GM10266 (cell line): ENCODE measurements around the gene PTPRN2.

Source experiments
- DNase-seq: peaks from one replicate; pipeline ENCODE4 v3.0.0; 2012; ENCODE audit errors: extremely low spot score
- TF ChIP-seq, protein P1 (sequence below): IDR thresholded peaks from 2 replicates; pipeline ENCODE4 v1.5.1; 2012; ENCODE audit warnings: mild to moderate bottlenecking, low read depth; ENCODE audit not compliant: control insufficient read depth, insufficient read depth; ENCODE audit errors: missing control alignments

The PTPRN2 gene

DNA sequence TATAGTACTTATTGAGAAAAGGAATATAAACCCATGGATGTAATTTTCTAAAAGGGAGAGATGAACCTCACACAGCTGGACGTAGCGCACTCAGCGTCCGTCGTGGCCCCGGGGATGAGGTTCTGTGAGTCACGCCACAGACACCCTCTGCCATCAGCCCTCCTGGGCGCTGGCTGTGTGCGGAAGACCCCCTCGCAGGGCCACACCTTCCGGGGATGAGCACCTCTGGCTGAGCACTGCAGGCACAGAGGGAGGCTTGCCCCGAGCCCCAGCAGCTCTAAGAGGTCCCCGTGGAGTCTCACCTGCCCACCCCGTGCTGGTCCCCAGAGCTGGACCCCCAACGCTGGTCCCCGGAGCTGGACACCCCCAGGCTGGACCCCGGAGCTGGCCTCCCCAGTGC, 215.8 kb downstream of the PTPRN2 start:
- no peak for DNase-seq
- TF ChIP-seq, protein P1, sequence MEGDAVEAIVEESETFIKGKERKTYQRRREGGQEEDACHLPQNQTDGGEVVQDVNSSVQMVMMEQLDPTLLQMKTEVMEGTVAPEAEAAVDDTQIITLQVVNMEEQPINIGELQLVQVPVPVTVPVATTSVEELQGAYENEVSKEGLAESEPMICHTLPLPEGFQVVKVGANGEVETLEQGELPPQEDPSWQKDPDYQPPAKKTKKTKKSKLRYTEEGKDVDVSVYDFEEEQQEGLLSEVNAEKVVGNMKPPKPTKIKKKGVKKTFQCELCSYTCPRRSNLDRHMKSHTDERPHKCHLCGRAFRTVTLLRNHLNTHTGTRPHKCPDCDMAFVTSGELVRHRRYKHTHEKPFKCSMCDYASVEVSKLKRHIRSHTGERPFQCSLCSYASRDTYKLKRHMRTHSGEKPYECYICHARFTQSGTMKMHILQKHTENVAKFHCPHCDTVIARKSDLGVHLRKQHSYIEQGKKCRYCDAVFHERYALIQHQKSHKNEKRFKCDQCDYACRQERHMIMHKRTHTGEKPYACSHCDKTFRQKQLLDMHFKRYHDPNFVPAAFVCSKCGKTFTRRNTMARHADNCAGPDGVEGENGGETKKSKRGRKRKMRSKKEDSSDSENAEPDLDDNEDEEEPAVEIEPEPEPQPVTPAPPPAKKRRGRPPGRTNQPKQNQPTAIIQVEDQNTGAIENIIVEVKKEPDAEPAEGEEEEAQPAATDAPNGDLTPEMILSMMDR, result no peak

DNA sequence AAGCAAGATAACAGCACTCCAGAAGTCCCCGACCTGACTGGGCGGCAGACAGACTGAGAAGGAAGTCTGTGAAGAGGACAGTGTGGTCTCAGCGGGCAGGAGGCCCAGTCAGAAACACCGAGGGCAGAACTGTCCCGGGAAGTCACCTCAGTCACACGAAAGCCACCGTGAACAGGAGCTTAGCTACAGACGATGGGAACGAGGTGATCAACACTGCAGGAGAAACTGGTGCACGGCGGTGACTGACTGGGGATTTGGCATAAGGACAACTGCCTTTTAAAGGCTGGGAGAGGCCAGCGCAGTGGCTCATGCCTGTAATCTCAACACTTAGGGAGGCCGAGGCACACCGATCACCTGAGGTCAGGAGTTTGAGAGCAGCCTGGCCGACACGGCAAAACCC, 217.8 kb downstream of the PTPRN2 start:
- no peak for DNase-seq
- TF ChIP-seq, protein P1, result no peak

DNA sequence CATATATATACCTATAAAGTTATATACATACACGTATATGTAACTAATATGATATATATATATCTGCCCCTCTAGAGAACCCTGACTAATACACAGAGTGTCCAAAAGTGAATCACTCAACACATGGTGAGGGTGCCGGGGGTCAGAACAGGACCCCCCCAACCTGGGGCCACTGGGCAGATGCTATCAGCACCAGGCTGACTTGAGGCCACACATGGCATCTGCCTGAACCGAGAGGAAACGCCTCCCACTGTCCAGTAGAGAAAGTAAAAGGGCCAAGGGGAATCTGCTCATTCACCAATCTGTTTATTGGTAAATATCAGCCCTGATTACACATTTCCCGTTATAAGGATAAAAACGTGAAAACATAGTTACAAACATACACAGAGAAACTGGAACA, 218.3 kb downstream of the PTPRN2 start:
- DNase-seq, result no peak
- TF ChIP-seq, protein P1, result no peak

DNA sequence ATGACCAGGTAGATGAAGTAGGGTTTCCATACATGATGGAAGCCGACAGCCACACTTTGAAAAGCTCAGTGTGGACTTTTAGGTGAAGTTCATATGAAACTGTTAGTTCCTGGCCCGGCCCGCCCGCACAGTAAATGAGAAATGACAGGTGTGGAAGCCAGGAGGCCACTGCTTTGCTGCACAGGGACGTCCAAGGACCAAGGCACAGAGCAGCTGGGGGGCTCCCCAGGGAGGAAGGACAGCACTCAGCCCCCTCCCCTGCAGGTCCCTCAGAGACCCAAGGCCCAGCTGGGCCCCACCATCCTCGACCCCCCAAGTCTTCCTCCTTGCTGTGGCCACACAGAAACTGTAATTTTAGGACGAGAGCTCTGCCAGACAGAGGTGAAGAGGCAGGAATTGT, 219.2 kb downstream of the PTPRN2 start:
- TF ChIP-seq, protein P1, result no peak
- no peak for DNase-seq

DNA sequence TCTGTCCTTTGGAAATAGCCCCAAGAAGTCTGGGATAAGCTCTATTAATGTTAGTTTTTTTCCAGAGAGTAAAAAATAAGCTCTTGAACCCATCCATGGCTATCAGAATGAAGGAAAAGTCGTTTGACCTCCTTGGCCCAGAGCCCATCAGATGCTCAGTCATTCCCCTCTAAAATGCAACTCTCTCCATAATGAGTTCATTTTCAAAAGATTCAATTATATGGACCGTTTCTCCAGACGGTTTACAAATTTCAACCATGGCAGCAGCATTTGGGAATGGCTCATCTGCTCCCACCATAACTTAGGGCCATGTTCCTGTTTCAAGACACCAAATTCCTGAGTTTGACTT, 220.0 kb downstream of the PTPRN2 start:
- DNase-seq, result no peak

DNA sequence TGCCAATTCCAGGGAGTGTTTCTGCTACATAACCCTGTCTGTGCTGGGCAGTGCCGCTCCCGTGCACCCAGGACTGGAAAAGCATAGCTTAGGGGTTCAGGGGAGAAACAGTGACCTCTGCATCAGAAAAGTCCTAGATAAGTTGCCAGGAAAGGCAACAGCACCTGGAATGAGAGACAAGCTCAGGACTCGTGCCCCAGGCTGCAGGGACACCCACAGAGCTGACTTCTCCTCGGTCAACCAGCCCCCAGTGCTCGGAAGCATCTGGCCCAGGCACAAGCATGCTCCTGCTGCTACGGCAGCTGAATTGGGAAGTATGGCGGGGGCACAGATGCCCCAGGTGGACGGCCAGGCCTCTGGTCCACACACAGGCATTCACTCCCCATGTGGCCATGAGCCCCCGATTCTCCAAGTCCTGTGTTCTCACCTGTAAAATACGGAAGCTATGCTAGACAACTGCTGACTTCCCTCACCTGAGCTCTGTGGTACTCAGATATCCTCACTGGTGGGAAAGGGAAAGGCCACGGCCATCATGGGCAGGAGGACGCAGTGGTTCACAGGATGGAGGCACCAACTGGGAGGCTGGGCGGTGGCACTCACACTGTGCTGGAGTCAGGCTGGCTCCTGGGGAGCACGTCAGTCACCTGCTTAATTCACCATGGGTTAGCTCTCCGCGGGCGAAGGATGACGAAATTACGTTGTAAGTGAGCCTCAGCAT, 220.5 kb downstream of the PTPRN2 start:
- TF ChIP-seq, protein P1, result no peak
- no peak for DNase-seq

More for the DNA sequence above, 220.0 kb downstream of the PTPRN2 start:
- TF ChIP-seq, protein P1, result no peak

DNA sequence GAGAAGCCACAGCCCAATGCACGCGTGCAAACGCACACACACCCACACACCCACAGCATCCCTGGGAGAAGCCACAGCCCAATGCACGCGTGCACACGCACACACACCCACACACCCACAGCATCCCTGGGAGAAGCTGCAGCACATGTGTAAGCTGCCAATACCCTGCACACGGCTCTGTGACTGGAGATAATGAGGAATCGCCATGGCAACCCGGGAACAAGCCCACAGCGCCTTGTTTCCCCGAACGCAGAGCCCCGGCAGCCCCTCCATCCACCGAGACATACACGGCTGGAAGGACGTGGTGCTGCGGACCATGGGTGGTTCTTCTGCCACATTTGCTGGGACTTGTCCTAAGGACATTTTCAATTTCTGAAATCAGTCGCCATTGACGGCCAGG, 221.3 kb downstream of the PTPRN2 start:
- DNase-seq, result no peak
- TF ChIP-seq, protein P1, result no peak
